Endothelial cell of umbilical vein (primary cell): Measurements from ENCODE around the gene PSMA7. TPM values are rescaled to one million over a fixed set of nuclear protein-coding genes. Genes with fewer than 3 reads are reported as not detected.

Experiments used
- BruUV-seq: library from RNA; stranded (reverse); fragments of 400-500 nt; replicated peaks from 2 replicates; lab custom pipeline; 2021; lab: Mats Ljungman, UMichigan
- CTCF ChIA-PET: fragments of 300-600, 350-600 bp; sonication (Branson Sonifier 250); formaldehyde crosslinking; loops from one replicate; lab custom pipeline; 2021; ENCODE audit warnings: antibody characterized with exemption, inconsistent platforms; lab: Charles Lee
- POLR2A ChIA-PET: fragments of 300-600, 350-600 bp; sonication (Branson Sonifier 250); formaldehyde crosslinking; loops from one replicate; lab custom pipeline; 2021; ENCODE audit warnings: antibody characterized with exemption, inconsistent platforms; lab: Charles Lee
- DNase-seq: peaks from one replicate; pipeline ENCODE4 v3.0.0-alpha.2; 2011; ENCODE audit warnings: low read depth, low spot score
- FAIRE-seq: peaks from 2 replicates; lab custom pipeline; 2011; peaks lifted over from hg19 to GRCh38; lab: Jason Lieb, UNC
- H2AFZ ChIP-seq: 2 replicates; pipeline ENCODE4 v1.6.0; 2012; ENCODE audit warnings: low read depth, low read length, control low read depth, inconsistent platforms
- H3K27ac ChIP-seq: 2 replicates; pipeline ENCODE4 v1.5.1; 2011; ENCODE audit warnings: low read depth, mild to moderate bottlenecking, control low read depth, low read length, moderate library complexity; ENCODE audit not compliant: insufficient read depth
- H3K27me3 ChIP-seq, 2 experiments: 2 replicates each; pipeline versions ENCODE4 v1.6.0 to v1.6.1; 2011; ENCODE audit warnings: low read length in 2 of 2, mixed read lengths in 1 of 2; ENCODE audit not compliant: control insufficient read depth in 2 of 2, insufficient read depth in 2 of 2
- H3K36me3 ChIP-seq, 2 experiments: 2 replicates in 1 of 2; 3 replicates in 1 of 2; pipeline ENCODE4 v1.5.1; 2011; ENCODE audit warnings: low read length in 2 of 2, mild to moderate bottlenecking in 1 of 2, moderate library complexity in 1 of 2; ENCODE audit not compliant: control insufficient read depth in 2 of 2, insufficient read depth in 2 of 2; ENCODE audit errors: extremely low read depth in 1 of 2
- H3K4me1 ChIP-seq: 3 replicates; pipeline ENCODE4 v1.5.1; 2011; ENCODE audit warnings: mild to moderate bottlenecking, low read length; ENCODE audit not compliant: control insufficient read depth, insufficient read depth; ENCODE audit errors: extremely low read depth
- H3K4me2 ChIP-seq: 2 replicates; pipeline ENCODE4 v1.6.1; 2011; ENCODE audit warnings: low read length, control low read depth, mixed read lengths; ENCODE audit not compliant: insufficient read depth
- H3K4me3 ChIP-seq, 3 experiments: fragments of 200-600 bp in 1 of 3; sonication (generic), shearing (Covaris generic) in 1 of 3; replicated peaks in 1 of 3; 2 replicates each; pipeline ENCODE4 v1.5.1; 2011 to 2016; ENCODE audit warnings: control low read depth in 3 of 3, low read length in 3 of 3, mild to moderate bottlenecking in 2 of 3, inconsistent platforms in 1 of 3, low read depth in 1 of 3, moderate library complexity in 1 of 3; ENCODE audit not compliant: insufficient read depth in 1 of 3
- H3K79me2 ChIP-seq: 2 replicates; pipeline ENCODE4 v1.6.0; 2012; ENCODE audit warnings: low read length, inconsistent platforms; ENCODE audit not compliant: control insufficient read depth, insufficient read depth
- H3K9ac ChIP-seq: replicated peaks from 2 replicates; pipeline ENCODE3; 2011; ENCODE audit warnings: low read length, control low read depth; ENCODE audit not compliant: insufficient read depth; ENCODE audit errors: extremely low read depth
- H3K9me1 ChIP-seq: replicated peaks from 3 replicates; pipeline ENCODE4 v1.6.0; 2011; ENCODE audit warnings: mild to moderate bottlenecking, low read length; ENCODE audit not compliant: control insufficient read depth, insufficient read depth; ENCODE audit errors: extremely low read depth
- H3K9me3 ChIP-seq: replicated peaks from 2 replicates; pipeline ENCODE4 v1.5.1; 2012; ENCODE audit warnings: low read length, inconsistent platforms; ENCODE audit not compliant: control insufficient read depth, insufficient read depth
- H4K20me1 ChIP-seq: replicated peaks from 2 replicates; pipeline ENCODE3; 2011; ENCODE audit warnings: mild to moderate bottlenecking, low read length; ENCODE audit not compliant: control insufficient read depth, insufficient read depth; ENCODE audit errors: extremely low read depth
- CTCF ChIP-seq, 2 donors: IDR thresholded peaks; 1 replicate in 1 of 2; 2 replicates in 1 of 2; pipeline ENCODE4 v1.5.1; 2011; ENCODE audit warnings: low read length in 2 of 2, mild to moderate bottlenecking in 2 of 2, moderate library complexity in 2 of 2, control low read depth in 1 of 2, inconsistent platforms in 1 of 2, low read depth in 1 of 2; ENCODE audit not compliant: insufficient read depth in 1 of 2; ENCODE audit errors: extremely low read depth in 1 of 2
- EZH2 ChIP-seq: IDR thresholded peaks from 2 replicates; pipeline ENCODE4 v1.6.1; 2012; ENCODE audit warnings: borderline replicate concordance, low read depth, mild to moderate bottlenecking, moderate library complexity, low read length, inconsistent platforms; ENCODE audit not compliant: severe bottlenecking
- FOS ChIP-seq: IDR thresholded peaks from 2 replicates; pipeline ENCODE4 v1.6.1; 2011; ENCODE audit warnings: mild to moderate bottlenecking, low read length, moderate library complexity, borderline replicate concordance; ENCODE audit not compliant: insufficient read depth
- GATA2 ChIP-seq: IDR thresholded peaks from 2 replicates; pipeline ENCODE4 v1.7.0; 2011; ENCODE audit warnings: low read depth, mild to moderate bottlenecking, moderate library complexity, mixed read lengths, low read length; ENCODE audit not compliant: insufficient read length, insufficient read depth
- JUN ChIP-seq: IDR thresholded peaks from 2 replicates; pipeline ENCODE4 v1.6.1; 2011; ENCODE audit warnings: borderline replicate concordance, low read depth; ENCODE audit not compliant: insufficient read length, insufficient read depth
- MAX ChIP-seq: IDR thresholded peaks from 2 replicates; pipeline ENCODE4 v1.6.1; 2011; ENCODE audit not compliant: insufficient read depth, insufficient read length
- MYC ChIP-seq: IDR thresholded peaks from one replicate; pipeline ENCODE4 v1.6.1; 2011; ENCODE audit warnings: mild to moderate bottlenecking, low read depth, low read length
- POLR2A ChIP-seq: IDR thresholded peaks from 2 replicates; pipeline ENCODE4 v1.6.1; 2012; ENCODE audit warnings: low read depth, mild to moderate bottlenecking, control low read depth, low read length
- dilution Hi-C: fragments of 300-500 bp; cut with MboI; formaldehyde crosslinking; loops from one replicate; pipeline ENCODE4 v1.15.0; 2019; ENCODE audit warnings: low sequenced_read_pairs; ENCODE audit not compliant: extremely low pct_ligation_motif_present
- intact Hi-C: fragments of 100-400 bp; cut with micrococcal nuclease; formaldehyde crosslinking; loops from one replicate; pipeline ENCODE4 v1.10.0; 2022
- polyA plus RNA-seq, 4 experiments: library from polyadenylated mRNA; depleted of rRNA in 3 of 4; stranded (reverse) in 3 of 4; unstranded in 1 of 4; fragments of >200 nt; gene quantifications; 2 replicates each; pipeline versions ENCODE4 v1.2.1 to v1.2.3, GENCODE V29; 2011 to 2012; ENCODE audit warnings: missing spikeins in 1 of 4
- total RNA-seq: library from RNA; stranded (reverse); gene quantifications from 2 replicates; pipeline ENCODE4 v1.2.3, GENCODE V29; 2021

Gene PSMA7
- total and polyA plus RNA-seq, 2 donors (not counting 3 experiments of a cell fraction or from before 2014, with no cell fraction given), result 393 to 826 TPM

GRCh38 chr20:62159839-62160238 lies 16.6 kb upstream of the PSMA7 start:
- DNase-seq, result no peak
- Histone ChIP-seq H3K36me3 (peaks cover 11 to 35% of the 10 kb centered on the region in 2 experiments), H3K9me3 (no peaks in the 10 kb centered on the region), H3K27ac (no peak overlapping the region), H3K9ac (no peak overlapping the region), H3K27me3 (no peaks in the 10 kb centered on the region), H3K4me3 (no peak overlapping the region), H2AFZ (no peak overlapping the region), H3K4me2 (no peak overlapping the region), H3K79me2 (peaks cover 38% of the 10 kb centered on the region), H3K9me1 (no peaks in the 10 kb centered on the region), H3K4me1 (no peaks in the 10 kb centered on the region), H4K20me1 (peaks cover 2% of the 10 kb centered on the region)
- no TSS peak for BruUV-seq
- dilution Hi-C loops, result no loop called here
- TF ChIP-seq POLR2A, result no peak
- TF ChIP-seq MAX, result no peak
- TF ChIP-seq MYC, result no peak
- TF ChIP-seq GATA2, result no peak
- no peak for TF ChIP-seq EZH2
- TF ChIP-seq FOS, result no peak
- TF ChIP-seq CTCF (IDR thresholded peaks at IDR 0.05; ENCODE audit: extremely low read depth in 1 of 2, insufficient read depth in 1 of 2, low read depth in 1 of 2, low read length in 2 of 2), result no peak
- no peak for TF ChIP-seq JUN
- no peak for FAIRE-seq
- intact Hi-C loops, result no loop called here
- ChIA-PET POLR2A (no interaction called here), CTCF (no interaction called here)
